HEK293 (cell line): ENCODE data around the gene GTPBP3.
A peak's percentile ranks its signal among the peaks of the same experiment; 100 is the strongest.

ENCODE experiments used
- GLI2 ChIP-seq: fragments of 450-650 bp; formaldehyde crosslinking; IDR thresholded peaks from 2 replicates; pipeline ENCODE4; 2017; ENCODE audit warnings: missing biosample characterization, missing genetic modification characterization, low read depth, borderline replicate concordance
- MZF1 ChIP-seq: fragments of 450-650 bp; formaldehyde crosslinking; IDR thresholded peaks from 2 replicates; pipeline ENCODE4 v1.5.1; 2017; ENCODE audit warnings: missing biosample characterization, missing genetic modification characterization, borderline replicate concordance
- PRDM1 ChIP-seq: fragments of 450-650 bp; formaldehyde crosslinking; IDR thresholded peaks from 2 replicates; pipeline ENCODE4; 2016; ENCODE audit warnings: missing biosample characterization, missing genetic modification characterization
- PRDM2 ChIP-seq: fragments of 450-650 bp; formaldehyde crosslinking; IDR thresholded peaks from 2 replicates; pipeline ENCODE4 v1.5.1; 2016; ENCODE audit warnings: missing biosample characterization, missing genetic modification characterization, borderline replicate concordance
- SCRT1 ChIP-seq: fragments of 450-650 bp; formaldehyde crosslinking; IDR thresholded peaks from 2 replicates; pipeline ENCODE4 v1.5.1; 2016; ENCODE audit warnings: missing biosample characterization, missing genetic modification characterization, borderline replicate concordance
- SP2 ChIP-seq: fragments of 450-650 bp; formaldehyde crosslinking; IDR thresholded peaks from 2 replicates; pipeline ENCODE4 v1.5.1; 2016; ENCODE audit warnings: missing biosample characterization, missing genetic modification characterization
- YY2 ChIP-seq: fragments of 450-650 bp; formaldehyde crosslinking; IDR thresholded peaks from 2 replicates; pipeline ENCODE4 v1.5.1; 2016; ENCODE audit warnings: missing biosample characterization, missing genetic modification characterization
- ZBTB17 ChIP-seq: fragments of 450-650 bp; formaldehyde crosslinking; IDR thresholded peaks from 2 replicates; pipeline ENCODE4 v1.5.1; 2016; ENCODE audit warnings: missing biosample characterization, missing genetic modification characterization
- ZBTB21 ChIP-seq: fragments of 450-650 bp; formaldehyde crosslinking; IDR thresholded peaks from 2 replicates; pipeline ENCODE4 v1.5.1; 2017; ENCODE audit warnings: missing biosample characterization, missing genetic modification characterization
- ZFP3 ChIP-seq: fragments of 450-650 bp; formaldehyde crosslinking; IDR thresholded peaks from 2 replicates; pipeline ENCODE4 v1.5.1; 2016; ENCODE audit warnings: low read depth, missing biosample characterization, missing genetic modification characterization
- ZIC2 ChIP-seq: fragments of 450-650 bp; formaldehyde crosslinking; IDR thresholded peaks from 2 replicates; pipeline ENCODE4 v1.5.1; 2016; ENCODE audit warnings: missing biosample characterization, missing genetic modification characterization
- ZNF132 ChIP-seq: fragments of 450-650 bp; formaldehyde crosslinking; IDR thresholded peaks from 2 replicates; pipeline ENCODE4 v1.5.1; 2017; ENCODE audit warnings: missing biosample characterization, missing genetic modification characterization, borderline replicate concordance
- ZNF138 ChIP-seq: fragments of 450-650 bp; formaldehyde crosslinking; IDR thresholded peaks from 2 replicates; pipeline ENCODE4 v1.5.1; 2016; ENCODE audit warnings: missing biosample characterization, missing genetic modification characterization, borderline replicate concordance
- ZNF16 ChIP-seq: fragments of 450-650 bp; formaldehyde crosslinking; IDR thresholded peaks from 2 replicates; pipeline ENCODE4 v1.5.1; 2016; ENCODE audit warnings: low read depth, missing biosample characterization, missing genetic modification characterization
- ZNF2 ChIP-seq: fragments of 450-650 bp; formaldehyde crosslinking; IDR thresholded peaks from 2 replicates; pipeline ENCODE4 v1.5.1; 2016; ENCODE audit warnings: missing biosample characterization, missing genetic modification characterization
- ZNF239 ChIP-seq: fragments of 450-650 bp; formaldehyde crosslinking; IDR thresholded peaks from 2 replicates; pipeline ENCODE4 v1.5.1; 2016; ENCODE audit warnings: missing biosample characterization, missing genetic modification characterization
- ZNF24 ChIP-seq: fragments of 450-650 bp; formaldehyde crosslinking; IDR thresholded peaks from 2 replicates; pipeline ENCODE4 v1.5.1; 2016; ENCODE audit warnings: missing biosample characterization, missing genetic modification characterization
- ZNF473 ChIP-seq: fragments of 450-650 bp; formaldehyde crosslinking; IDR thresholded peaks from 2 replicates; pipeline ENCODE4 v1.5.1; 2017; ENCODE audit warnings: missing biosample characterization, missing genetic modification characterization
- ZNF544 ChIP-seq: fragments of 450-650 bp; formaldehyde crosslinking; IDR thresholded peaks from 2 replicates; pipeline ENCODE4 v1.5.0; 2017; ENCODE audit warnings: missing biosample characterization, missing genetic modification characterization
- ZNF561 ChIP-seq: fragments of 450-650 bp; IDR thresholded peaks from 2 replicates; pipeline ENCODE4 v1.5.1; 2018; ENCODE audit warnings: missing biosample characterization, missing genetic modification characterization, borderline replicate concordance
- ZNF624 ChIP-seq: fragments of 450-650 bp; formaldehyde crosslinking; IDR thresholded peaks from 2 replicates; pipeline ENCODE4 v1.5.1; 2017; ENCODE audit warnings: missing biosample characterization, missing genetic modification characterization
- ZNF660 ChIP-seq: fragments of 450-650 bp; IDR thresholded peaks from 2 replicates; pipeline ENCODE4 v1.5.1; 2018; ENCODE audit warnings: missing biosample characterization, mild to moderate bottlenecking, missing genetic modification characterization
- ZNF664 ChIP-seq: fragments of 450-650 bp; formaldehyde crosslinking; IDR thresholded peaks from 2 replicates; pipeline ENCODE4 v1.5.1; 2016; ENCODE audit warnings: missing biosample characterization, missing genetic modification characterization
- ZNF707 ChIP-seq: fragments of 450-650 bp; formaldehyde crosslinking; IDR thresholded peaks from 2 replicates; pipeline ENCODE4 v1.5.1; 2016; ENCODE audit warnings: missing biosample characterization, missing genetic modification characterization
- ZNF747 ChIP-seq: fragments of 450-650 bp; formaldehyde crosslinking; IDR thresholded peaks from 2 replicates; pipeline ENCODE4 v1.5.1; 2016; ENCODE audit warnings: missing biosample characterization, missing genetic modification characterization
- ZNF776 ChIP-seq: fragments of 450-650 bp; formaldehyde crosslinking; IDR thresholded peaks from 2 replicates; pipeline ENCODE4 v1.5.0; 2017; ENCODE audit warnings: missing biosample characterization, missing genetic modification characterization, borderline replicate concordance
- ZSCAN23 ChIP-seq: fragments of 450-650 bp; formaldehyde crosslinking; IDR thresholded peaks from 2 replicates; pipeline ENCODE4 v1.5.1; 2016; ENCODE audit warnings: missing biosample characterization, missing genetic modification characterization
- TF ChIP-seq, protein P1 (sequence below): fragments of 450-650 bp; formaldehyde crosslinking; IDR thresholded peaks from 2 replicates; pipeline ENCODE4 v1.5.1; 2016; ENCODE audit warnings: missing biosample characterization, missing genetic modification characterization
- TF ChIP-seq, protein P2 (sequence below): IDR thresholded peaks from 2 replicates; pipeline ENCODE4 v1.6.1; 2011; ENCODE audit warnings: mild to moderate bottlenecking, low read depth, low read length, borderline replicate concordance
- TF ChIP-seq, protein P3 (sequence below): fragments of 450-650 bp; formaldehyde crosslinking; IDR thresholded peaks from 2 replicates; pipeline ENCODE4 v1.5.1; 2017; ENCODE audit warnings: missing biosample characterization, missing genetic modification characterization
- TF ChIP-seq, protein P4 (sequence below): fragments of 450-650 bp; formaldehyde crosslinking; IDR thresholded peaks from 2 replicates; pipeline ENCODE4 v1.5.1; 2017; ENCODE audit warnings: missing biosample characterization, missing genetic modification characterization

Gene GTPBP3

DNA sequence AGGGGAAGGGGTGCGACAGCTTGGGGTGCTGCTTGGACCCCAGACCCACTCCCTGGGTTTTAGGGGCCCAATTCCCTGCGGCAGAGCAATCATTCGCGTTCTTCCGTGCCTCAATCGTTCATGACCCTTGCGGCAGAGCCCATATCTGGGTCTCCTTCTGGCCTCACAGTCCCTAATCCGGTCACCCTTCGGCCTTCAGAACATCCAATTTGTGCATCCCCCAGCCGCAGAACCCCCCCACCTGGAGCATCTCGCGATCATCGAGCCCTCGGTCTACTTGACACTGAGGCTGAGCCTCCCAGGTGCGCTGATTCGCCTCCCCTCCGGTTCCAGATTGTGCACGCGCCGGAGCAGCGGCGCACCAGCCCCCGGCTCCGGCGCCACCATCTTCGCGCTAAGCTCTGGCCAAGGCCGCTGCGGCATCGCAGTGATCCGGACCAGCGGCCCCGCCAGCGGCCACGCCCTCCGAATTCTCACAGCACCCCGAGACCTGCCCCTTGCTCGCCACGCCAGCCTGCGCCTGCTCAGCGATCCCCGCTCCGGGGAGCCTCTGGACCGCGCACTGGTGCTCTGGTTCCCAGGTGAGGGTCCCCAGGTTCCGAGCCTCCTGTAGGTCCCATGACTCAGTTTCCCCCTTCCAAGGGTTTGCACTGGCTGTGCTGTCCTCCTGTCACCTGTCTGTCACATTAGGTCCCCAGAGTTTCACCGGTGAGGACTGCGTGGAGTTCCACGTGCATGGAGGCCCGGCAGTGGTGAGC lies 501 bp downstream of the GTPBP3 start (continued):
- no peak for TF ChIP-seq ZNF132 (tag by site-specific recombination)
- no peak for TF ChIP-seq ZNF544 (tag by site-specific recombination)
- no peak for TF ChIP-seq PRDM2 (tag by site-specific recombination)
- no peak for TF ChIP-seq ZNF138 (tag by site-specific recombination)
- peak; percentile 11; the same call in 1 of the 2 replicates for TF ChIP-seq YY2 (tag by site-specific recombination)
- no peak for TF ChIP-seq ZSCAN23 (tag by site-specific recombination)
- TF ChIP-seq ZFP3, result no peak
- TF ChIP-seq ZNF16 (tag by site-specific recombination), result no peak; the same call in 1 of the 2 replicates
- no peak for TF ChIP-seq ZBTB21 (tag by site-specific recombination)
- TF ChIP-seq ZNF24 (tag by site-specific recombination), result peak; percentile 24; the same call in 1 of the 2 replicates
- TF ChIP-seq, protein P1, sequence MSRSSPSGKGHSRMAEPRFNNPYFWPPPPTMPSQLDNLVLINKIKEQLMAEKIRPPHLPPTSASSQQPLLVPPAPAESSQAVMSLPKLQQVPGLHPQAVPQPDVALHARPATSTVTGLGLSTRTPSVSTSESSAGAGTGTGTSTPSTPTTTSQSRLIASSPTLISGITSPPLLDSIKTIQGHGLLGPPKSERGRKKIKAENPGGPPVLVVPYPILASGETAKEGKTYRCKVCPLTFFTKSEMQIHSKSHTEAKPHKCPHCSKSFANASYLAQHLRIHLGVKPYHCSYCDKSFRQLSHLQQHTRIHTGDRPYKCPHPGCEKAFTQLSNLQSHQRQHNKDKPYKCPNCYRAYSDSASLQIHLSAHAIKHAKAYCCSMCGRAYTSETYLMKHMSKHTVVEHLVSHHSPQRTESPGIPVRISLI, result no peak
- no peak for TF ChIP-seq ZIC2 (tag by site-specific recombination)
- TF ChIP-seq ZNF660, result no peak
- no peak for TF ChIP-seq ZNF624
- TF ChIP-seq SP2 (tag by site-specific recombination), result no peak
- TF ChIP-seq ZNF561, result no peak
- TF ChIP-seq ZNF776 (tag by site-specific recombination), result no peak
- TF ChIP-seq, protein P2, sequence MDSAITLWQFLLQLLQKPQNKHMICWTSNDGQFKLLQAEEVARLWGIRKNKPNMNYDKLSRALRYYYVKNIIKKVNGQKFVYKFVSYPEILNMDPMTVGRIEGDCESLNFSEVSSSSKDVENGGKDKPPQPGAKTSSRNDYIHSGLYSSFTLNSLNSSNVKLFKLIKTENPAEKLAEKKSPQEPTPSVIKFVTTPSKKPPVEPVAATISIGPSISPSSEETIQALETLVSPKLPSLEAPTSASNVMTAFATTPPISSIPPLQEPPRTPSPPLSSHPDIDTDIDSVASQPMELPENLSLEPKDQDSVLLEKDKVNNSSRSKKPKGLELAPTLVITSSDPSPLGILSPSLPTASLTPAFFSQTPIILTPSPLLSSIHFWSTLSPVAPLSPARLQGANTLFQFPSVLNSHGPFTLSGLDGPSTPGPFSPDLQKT, result no peak
- TF ChIP-seq ZNF747 (tag by site-specific recombination), result no peak
- no peak for TF ChIP-seq ZNF473 (tag by site-specific recombination)
- TF ChIP-seq PRDM1, result no peak
- no peak for TF ChIP-seq ZBTB17 (tag by site-specific recombination)
- no peak for TF ChIP-seq MZF1 (tag by site-specific recombination)
- TF ChIP-seq, protein P3, sequence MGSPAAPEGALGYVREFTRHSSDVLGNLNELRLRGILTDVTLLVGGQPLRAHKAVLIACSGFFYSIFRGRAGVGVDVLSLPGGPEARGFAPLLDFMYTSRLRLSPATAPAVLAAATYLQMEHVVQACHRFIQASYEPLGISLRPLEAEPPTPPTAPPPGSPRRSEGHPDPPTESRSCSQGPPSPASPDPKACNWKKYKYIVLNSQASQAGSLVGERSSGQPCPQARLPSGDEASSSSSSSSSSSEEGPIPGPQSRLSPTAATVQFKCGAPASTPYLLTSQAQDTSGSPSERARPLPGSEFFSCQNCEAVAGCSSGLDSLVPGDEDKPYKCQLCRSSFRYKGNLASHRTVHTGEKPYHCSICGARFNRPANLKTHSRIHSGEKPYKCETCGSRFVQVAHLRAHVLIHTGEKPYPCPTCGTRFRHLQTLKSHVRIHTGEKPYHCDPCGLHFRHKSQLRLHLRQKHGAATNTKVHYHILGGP, result no peak
- no peak for TF ChIP-seq GLI2 (tag by site-specific recombination)
- no peak for TF ChIP-seq ZNF664 (tag by site-specific recombination)
- TF ChIP-seq SCRT1 (tag by site-specific recombination), result no peak
- no peak; the same call in 1 of the 2 replicates for TF ChIP-seq ZNF239 (tag by site-specific recombination)
- TF ChIP-seq ZNF707 (tag by site-specific recombination), result no peak
- TF ChIP-seq, protein P4, sequence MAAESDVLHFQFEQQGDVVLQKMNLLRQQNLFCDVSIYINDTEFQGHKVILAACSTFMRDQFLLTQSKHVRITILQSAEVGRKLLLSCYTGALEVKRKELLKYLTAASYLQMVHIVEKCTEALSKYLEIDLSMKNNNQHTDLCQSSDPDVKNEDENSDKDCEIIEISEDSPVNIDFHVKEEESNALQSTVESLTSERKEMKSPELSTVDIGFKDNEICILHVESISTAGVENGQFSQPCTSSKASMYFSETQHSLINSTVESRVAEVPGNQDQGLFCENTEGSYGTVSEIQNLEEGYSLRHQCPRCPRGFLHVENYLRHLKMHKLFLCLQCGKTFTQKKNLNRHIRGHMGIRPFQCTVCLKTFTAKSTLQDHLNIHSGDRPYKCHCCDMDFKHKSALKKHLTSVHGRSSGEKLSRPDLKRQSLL (tag by site-specific recombination), result peak; percentile 95
- no peak for TF ChIP-seq ZNF2 (tag by site-specific recombination)
